HG03442 (cell line): ENCODE measurements around the gene MLF1.

ENCODE experiments used
- ATAC-seq: cut with Tn5 transposase; IDR thresholded peaks from one replicate; pipeline ENCODE4 v1.9.1; 2021; ENCODE audit warnings: mild to moderate bottlenecking, moderate library complexity; ENCODE audit not compliant: unreplicated experiment

The MLF1 gene

DNA sequence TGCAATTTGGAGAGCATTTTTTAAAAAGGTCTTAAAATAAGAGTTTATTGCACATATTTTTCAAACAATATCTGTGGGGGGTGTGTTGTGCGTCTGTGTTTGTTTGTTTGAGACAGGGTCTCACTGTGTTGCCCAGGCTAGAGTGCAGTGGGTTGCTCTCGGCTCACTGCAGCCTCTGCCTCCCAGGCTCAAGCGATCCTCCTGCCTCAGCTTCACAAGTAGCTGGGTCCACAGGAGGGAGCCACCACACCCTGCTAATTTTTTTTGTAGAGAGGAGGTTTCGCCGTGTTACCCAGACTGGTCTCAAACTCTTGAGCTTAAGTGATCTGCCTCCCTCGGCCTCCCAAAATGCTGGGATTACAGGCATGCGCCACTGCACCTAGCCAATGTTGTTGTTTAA is 2.7 kb downstream of the MLF1 start:
- no peak for ATAC-seq

DNA sequence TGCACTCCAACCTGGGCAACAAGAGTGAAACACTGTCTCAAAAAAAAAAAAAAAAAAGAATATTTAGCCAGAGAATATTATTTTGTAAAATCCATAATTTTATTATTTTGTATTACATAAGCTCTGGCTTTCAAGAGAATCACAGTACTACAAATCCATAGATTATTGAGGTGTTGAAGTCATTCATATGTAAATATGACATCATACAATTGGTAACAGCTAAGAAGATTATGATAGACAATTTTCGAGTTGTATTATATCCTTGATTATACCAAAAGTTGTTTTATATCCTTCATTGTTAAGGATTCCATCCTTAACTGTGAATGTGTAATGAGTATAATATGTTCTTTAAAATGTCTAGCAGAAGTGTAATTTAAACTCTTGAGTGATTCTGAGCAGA is 3.7 kb downstream of the MLF1 start:
- no peak for ATAC-seq

DNA sequence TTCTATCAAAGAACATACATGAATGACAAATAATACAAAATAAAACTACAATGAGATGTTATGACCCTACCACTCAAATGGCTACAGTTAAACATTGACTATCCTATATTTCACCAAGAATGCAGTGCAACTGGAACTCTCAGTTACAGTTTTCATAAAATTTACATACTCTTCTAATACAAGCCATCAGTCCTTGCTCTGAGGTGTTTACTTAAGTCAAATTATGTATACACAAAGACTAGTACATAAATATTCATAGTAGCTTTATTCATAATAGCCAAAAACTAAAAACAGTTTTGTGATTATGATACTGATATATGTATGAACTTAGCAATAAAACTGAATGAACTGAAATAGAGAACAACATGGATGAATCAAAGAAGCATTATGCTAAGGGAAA is 19.2 kb downstream of the MLF1 start:
- no peak for ATAC-seq

GRCh38 chr3:158600787-158601186 is 29.8 kb downstream of the MLF1 start:
- ATAC-seq, result no peak

DNA sequence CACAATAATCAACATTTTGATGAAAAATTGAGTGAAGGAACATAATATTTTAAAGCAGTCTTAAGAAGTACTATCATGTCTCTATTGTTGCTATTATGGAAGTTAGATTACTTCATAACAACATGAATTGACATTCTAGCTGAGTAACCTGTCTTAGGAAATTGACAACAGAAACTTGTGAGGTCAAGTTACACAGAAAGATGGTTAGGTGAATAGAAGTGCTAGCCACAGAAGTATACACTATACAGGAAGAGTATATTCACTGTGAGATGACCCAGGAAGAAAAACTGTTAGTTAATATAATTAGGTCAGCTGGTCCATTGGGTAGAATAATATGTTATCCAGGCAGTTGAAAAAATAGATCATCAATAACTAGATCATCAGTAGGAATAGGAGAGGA is 31.2 kb downstream of the MLF1 start:
- no peak for ATAC-seq

DNA sequence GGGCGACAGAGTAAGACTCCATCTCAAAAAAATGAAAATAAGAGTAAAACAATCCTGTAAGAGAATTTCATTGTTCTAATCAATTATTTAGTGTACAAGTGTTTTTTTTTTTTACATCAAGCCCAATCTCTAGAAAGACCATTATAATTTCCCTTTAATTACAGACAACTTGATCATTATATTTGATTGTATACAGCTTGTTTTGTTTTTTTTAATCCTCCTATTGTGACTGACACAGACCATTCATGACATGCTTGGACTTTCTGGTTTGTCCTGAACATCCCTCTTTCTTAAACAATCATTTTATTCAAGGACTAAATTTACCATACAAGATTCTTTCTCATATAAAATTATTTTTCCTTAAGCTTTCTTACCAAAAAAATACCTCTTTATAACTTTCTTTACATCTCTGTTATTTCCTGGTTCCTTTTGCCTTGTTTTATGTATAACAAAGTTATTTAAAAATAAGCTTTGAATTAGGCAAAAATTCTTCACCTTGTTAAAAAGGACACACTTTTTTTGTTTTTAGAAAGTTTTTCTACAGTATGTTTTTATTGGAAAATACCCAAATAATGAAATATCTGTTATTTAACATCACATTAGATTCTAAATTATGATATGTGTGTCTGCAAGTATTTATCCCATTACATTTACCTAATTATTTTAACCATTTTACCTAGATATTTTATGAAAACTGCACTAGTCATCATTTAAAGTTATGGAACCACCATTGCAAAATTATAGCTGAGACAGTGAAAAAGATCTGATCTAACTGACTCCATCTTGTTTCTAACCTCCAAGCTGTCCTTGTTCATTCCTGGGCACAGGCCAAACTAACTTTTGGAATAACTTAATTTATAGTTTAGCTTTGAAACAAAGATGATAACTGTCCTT is 47.2 kb downstream of the MLF1 start:
- no peak for ATAC-seq

DNA sequence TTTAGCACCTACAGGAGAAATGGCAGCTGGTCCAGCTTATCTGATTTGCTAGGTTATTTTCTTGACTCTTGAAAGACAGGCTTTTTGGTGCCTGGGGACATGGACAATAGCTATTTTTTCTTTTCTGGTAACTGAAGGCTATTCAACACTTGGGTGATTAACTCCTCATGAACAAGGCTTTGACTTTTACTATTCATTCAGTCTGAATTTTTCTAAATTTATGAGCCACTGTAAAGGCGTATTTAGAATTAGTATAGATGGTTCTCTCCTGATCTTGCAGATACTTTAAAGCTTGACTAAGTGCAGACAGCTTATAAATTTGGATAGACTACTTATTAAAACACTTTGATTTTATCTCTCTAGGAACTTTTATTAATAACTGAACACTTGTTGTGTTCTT is 54.9 kb downstream of the MLF1 start:
- no peak for ATAC-seq

- no peak for ATAC-seq
Observed at GRCh38 chr3:158631981-158632380, 61.0 kb downstream of the MLF1 start.

DNA sequence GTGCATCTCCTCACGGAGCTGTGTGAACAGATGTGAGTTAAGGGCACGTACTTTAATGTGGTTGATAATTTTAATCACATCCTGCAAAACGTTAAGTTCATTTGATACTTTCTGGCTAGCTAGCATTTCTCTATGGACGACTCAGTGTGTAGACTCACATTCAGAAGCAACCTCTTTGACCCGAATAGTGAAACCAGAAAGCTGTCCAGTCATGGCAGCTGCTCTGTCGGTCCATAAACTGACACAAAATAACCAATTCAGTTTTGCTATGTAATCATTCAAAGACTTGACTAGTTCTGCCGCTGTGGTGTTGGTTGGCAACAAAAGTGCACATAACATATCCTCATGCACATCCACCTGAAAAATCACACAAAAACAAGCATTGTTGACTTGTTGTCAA is 69.7 kb downstream of the MLF1 start:
- ATAC-seq, result no peak

DNA sequence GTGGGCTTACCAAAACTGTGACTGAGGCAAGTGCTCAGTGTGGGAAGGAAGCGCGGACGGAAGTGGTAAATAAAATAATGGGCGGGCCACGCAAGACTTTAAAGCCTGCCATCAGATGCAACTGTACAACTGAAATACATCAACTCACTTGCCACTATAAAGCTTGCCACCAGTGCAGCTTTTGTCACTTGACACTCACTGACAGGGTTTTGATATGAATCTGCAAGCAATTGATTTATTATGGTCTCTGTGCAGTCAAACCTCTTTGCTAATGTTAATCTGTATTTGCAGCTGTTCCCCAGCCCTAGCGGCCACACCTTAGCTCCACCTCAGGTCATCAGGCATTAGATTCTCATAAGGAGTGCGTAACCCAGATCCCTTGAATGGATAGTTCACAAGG is 71.0 kb downstream of the MLF1 start:
- ATAC-seq, result no peak

DNA sequence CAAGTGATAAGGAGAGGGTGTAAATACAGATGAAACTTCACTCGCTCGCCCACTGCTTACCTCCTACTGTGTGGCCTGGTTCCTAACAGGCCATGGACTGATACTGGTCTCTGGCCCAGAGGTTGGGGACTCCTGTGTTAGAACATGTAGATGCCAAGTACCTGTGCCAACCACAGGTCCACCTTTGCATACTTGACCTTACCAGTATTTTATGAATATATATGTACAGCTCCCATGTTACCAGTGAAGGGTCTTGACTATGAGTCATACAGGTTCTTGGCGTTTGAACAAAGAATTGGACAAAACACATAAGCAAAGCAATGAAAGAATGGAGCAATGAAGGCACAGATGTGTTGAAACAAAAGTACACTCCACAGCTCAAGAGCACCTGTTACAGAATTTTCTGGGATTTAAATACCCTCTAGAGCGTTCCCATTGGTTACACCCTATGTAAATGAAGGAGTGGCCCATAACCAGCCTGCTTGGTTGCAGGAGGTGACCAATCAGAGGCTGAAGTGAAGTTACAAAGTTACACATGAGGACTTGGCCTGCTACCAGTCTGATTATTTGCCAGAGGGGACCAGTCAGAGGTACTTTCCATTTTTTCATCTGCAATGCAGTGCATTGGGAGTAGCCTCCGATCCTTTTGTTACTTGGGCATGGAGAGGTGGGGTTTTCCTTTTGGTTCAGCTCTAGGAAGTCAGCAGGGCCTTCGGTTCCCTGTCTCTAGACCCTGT is 71.6 kb downstream of the MLF1 start:
- no peak for ATAC-seq

DNA sequence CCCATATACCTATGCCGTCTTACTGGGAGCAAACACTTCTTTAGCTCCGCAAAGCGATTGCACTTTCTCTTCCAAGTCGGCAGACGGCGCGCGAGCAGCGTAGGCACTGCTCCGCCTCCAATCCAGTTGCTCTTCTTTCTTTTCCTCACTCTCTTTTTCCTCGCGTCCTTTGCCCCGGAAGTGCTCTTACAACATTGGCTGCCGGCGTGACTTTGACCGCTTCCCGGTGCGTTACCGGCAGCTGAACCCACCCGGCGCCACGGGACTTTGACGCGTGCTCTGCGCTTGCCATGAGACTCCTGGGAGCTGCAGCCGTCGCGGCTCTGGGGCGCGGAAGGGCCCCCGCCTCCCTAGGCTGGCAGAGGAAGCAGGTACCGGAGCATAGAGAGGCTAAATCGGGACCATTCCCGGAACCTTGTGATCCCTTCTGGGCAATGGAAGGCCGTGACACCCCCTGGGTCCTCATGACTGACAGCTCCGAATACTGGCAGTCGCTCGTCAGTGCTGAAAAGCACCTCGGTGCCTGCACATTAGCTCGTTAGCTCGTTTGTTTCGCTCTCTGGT is 73.4 kb downstream of the MLF1 start, which contains the start of gene GFM1:
TSS of gene GFM1 (plus strand) at position 183 of the 564 bp plus-strand sequence. CDS start at position 291, 108 bp downstream.
- peak; percentile 98 for ATAC-seq

DNA sequence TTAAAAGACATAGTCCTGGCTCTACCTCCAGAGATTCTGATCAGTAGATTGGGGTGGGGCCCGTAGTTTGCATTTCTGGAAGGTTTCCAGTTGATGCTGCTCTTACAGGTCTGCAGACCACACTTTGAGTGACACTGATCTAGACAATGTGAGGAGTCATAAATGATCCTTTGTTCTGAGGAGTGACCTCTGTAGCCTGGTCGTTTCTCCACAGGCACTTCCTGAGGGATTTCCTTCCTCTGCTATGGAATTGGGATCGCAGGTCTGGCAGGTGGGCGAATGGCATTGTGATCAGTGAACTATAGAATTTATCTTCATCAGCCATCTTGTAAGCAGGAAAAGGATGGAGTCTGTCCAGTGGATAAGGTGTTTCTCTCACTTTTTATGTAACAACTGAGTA is 78.8 kb downstream of the MLF1 start:
- no peak for ATAC-seq

DNA sequence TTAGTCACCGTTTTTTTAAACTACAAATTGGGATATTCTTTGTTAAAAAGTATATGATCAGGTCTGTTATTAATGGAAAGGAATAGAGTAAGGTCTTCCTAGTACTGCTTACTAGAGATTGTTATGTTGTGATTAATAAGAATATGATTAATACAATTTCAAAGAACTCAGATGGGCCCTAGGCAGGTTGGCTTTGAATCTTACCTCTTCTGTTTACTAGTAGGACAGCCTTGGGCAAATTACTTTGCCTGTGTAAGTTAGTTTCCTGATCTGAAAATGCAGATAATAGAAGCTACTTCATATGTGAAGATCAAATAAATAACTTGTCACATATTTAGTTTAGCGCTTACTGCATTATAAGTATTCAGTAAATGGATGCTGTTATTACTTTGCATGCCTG is 80.2 kb downstream of the MLF1 start:
- no peak for ATAC-seq

DNA sequence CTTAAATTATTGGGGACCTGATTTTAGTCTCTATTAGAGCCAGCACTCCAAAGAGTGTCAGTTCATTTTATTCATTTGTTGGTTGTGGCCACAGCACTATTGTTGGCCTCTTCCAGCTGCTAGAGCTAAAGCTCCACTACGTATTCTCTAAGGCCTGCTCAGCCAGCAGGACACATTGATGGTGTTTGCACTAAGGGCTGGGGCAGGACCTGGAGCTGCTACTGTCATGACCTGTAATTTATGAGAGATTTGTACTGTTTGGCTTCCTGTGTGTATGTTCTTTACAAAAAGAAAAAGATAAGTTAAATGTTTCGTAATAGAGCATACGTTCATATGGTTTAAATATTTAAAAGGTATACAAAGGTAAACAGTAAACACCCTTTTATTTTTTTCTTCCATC is 81.5 kb downstream of the MLF1 start:
- ATAC-seq, result no peak
